ENCODE measurements around the gene RNF44.

RNF44 gene

GRCh38 chr5:176508603-176509002 is 28.6 kb downstream of the RNF44 start:
- H3K27ac ChIP-seq: no peak overlapping the region
- in situ Hi-C loops (cut with HindIII; ENCODE audit: low pct_ligation_motif_present, low sequenced_read_pairs): no loop called here
- H3K36me3 ChIP-seq (replicated peaks): peaks cover 34% of the 10 kb centered on the region

GRCh38 chr5:176507911-176508310 is 29.3 kb downstream of the RNF44 start:
- in situ Hi-C loops (cut with HindIII; ENCODE audit: low pct_ligation_motif_present, low sequenced_read_pairs): no loop called here
- Histone ChIP-seq H3K27ac (no peak overlapping the region), H3K4me3 (ENCODE audit: low read depth, low read length) (no peak overlapping the region), H3K36me3 (replicated peaks) (peaks cover 34% of the 10 kb centered on the region), H3K27me3 (replicated peaks) (no peaks in the 10 kb centered on the region)
- DNase-seq: no peak
- no peak for TF ChIP-seq CTCF (IDR thresholded peaks at IDR 0.05; ENCODE audit: low read depth, low read length, missing control alignments)

More at GRCh38 chr5:176508603-176509002, 28.6 kb downstream of the RNF44 start:
- TF ChIP-seq CTCF (IDR thresholded peaks at IDR 0.05; ENCODE audit: low read depth, low read length, missing control alignments): no peak
- Histone ChIP-seq H3K4me3 (ENCODE audit: low read depth, low read length) (no peak overlapping the region), H3K27me3 (replicated peaks) (no peaks in the 10 kb centered on the region)
- DNase-seq: no peak

- in situ Hi-C loops (cut with HindIII; ENCODE audit: low pct_ligation_motif_present, low sequenced_read_pairs): no loop called here
- peaks cover 52% of the 10 kb centered on the region for H3K36me3 ChIP-seq (replicated peaks)
- DNase-seq: no peak
- no peaks in the 10 kb centered on the region for H3K27me3 ChIP-seq (replicated peaks)
- no peak overlapping the region for H3K27ac ChIP-seq
- H3K4me3 ChIP-seq (ENCODE audit: low read depth, low read length): no peak overlapping the region
- no peak for TF ChIP-seq CTCF (IDR thresholded peaks at IDR 0.05; ENCODE audit: low read depth, low read length, missing control alignments)
Measured at GRCh38 chr5:176503496-176503895, 33.7 kb downstream of the RNF44 start.

GRCh38 chr5:176501333-176501732 is 35.9 kb downstream of the RNF44 start:
- H3K4me3 ChIP-seq (ENCODE audit: low read depth, low read length): no peak overlapping the region
- TF ChIP-seq CTCF (IDR thresholded peaks at IDR 0.05; ENCODE audit: low read depth, low read length, missing control alignments): no peak
- peak; percentile 26 for DNase-seq
- in situ Hi-C loops (cut with HindIII; ENCODE audit: low pct_ligation_motif_present, low sequenced_read_pairs): no loop called here
- H3K27ac ChIP-seq: no peak overlapping the region
- no peaks in the 10 kb centered on the region for H3K27me3 ChIP-seq (replicated peaks)
- H3K36me3 ChIP-seq (replicated peaks): peaks cover 41% of the 10 kb centered on the region

GRCh38 chr5:176500511-176500910 is 36.7 kb downstream of the RNF44 start:
- H3K27ac ChIP-seq: no peak overlapping the region
- no peak for DNase-seq
- in situ Hi-C loops (cut with HindIII; ENCODE audit: low pct_ligation_motif_present, low sequenced_read_pairs): no loop called here
- peaks cover 47% of the 10 kb centered on the region for H3K36me3 ChIP-seq (replicated peaks)
- H3K27me3 ChIP-seq (replicated peaks): no peaks in the 10 kb centered on the region
- no peak for TF ChIP-seq CTCF (IDR thresholded peaks at IDR 0.05; ENCODE audit: low read depth, low read length, missing control alignments)
- no peak overlapping the region for H3K4me3 ChIP-seq (ENCODE audit: low read depth, low read length)

- in situ Hi-C loops (cut with HindIII; ENCODE audit: low pct_ligation_motif_present, low sequenced_read_pairs): no loop called here
- H3K36me3 ChIP-seq (replicated peaks): peaks cover 55% of the 10 kb centered on the region
- DNase-seq: no peak
- no peaks in the 10 kb centered on the region for H3K27me3 ChIP-seq (replicated peaks)
- TF ChIP-seq CTCF (IDR thresholded peaks at IDR 0.05; ENCODE audit: low read depth, low read length, missing control alignments): no peak
- H3K27ac ChIP-seq: no peak overlapping the region
- H3K4me3 ChIP-seq (ENCODE audit: low read depth, low read length): no peak overlapping the region
Measured at GRCh38 chr5:176499273-176499672, 37.9 kb downstream of the RNF44 start.
